Uterus (tissue), 2 donors: ENCODE data around the gene SMAD6.

Experiments
- CTCF ChIP-seq, 4 experiments: fragments of 200-600 bp in 2 of 4; fragments of 450-650 bp in 2 of 4; sonication (generic) in 2 of 4; IDR thresholded peaks; one replicate each; pipeline ENCODE4 v1.5.1; 2016 to 2019; ENCODE audit warnings: antibody characterized with exemption in 4 of 4, mild to moderate bottlenecking in 2 of 4, moderate library complexity in 1 of 4
- POLR2A ChIP-seq, 2 donors: fragments of 450-650 bp; IDR thresholded peaks; one replicate each; pipeline ENCODE4 v1.6.1; 2016; ENCODE audit warnings: antibody characterized with exemption in 2 of 2, mild to moderate bottlenecking in 1 of 2, moderate library complexity in 1 of 2

GRCh38 chr15:66827698-66828055 lies 125.6 kb downstream of the SMAD6 start:
- TF ChIP-seq CTCF (IDR thresholded peaks at IDR 0.05): no peak
- no peak for TF ChIP-seq POLR2A (IDR thresholded peaks at IDR 0.05)
